SK-N-SH (cell line): ENCODE results near the gene PPP2R3B.

Experiments
- CTCF ChIP-seq: fragments of 200-600 bp; sonication (generic); IDR thresholded peaks from 2 replicates; pipeline ENCODE4 v1.6.1; 2017; ENCODE audit warnings: antibody characterized with exemption, mild to moderate bottlenecking, moderate library complexity
- EZH2phosphoT487 ChIP-seq: fragments of 200-600 bp; sonication (generic); IDR thresholded peaks from 2 replicates; pipeline ENCODE4 v1.6.1; 2017; ENCODE audit warnings: low read depth, mixed run types, mild to moderate bottlenecking, antibody characterized with exemption, moderate library complexity, borderline replicate concordance
- MXI1 ChIP-seq: IDR thresholded peaks from 2 replicates; pipeline ENCODE4 v1.6.1; 2012; ENCODE audit warnings: mild to moderate bottlenecking, low read depth, low read length, improper control_type of control experiment
- REST ChIP-seq: IDR thresholded peaks from 2 replicates; pipeline ENCODE4 v1.6.1; 2012; ENCODE audit warnings: mild to moderate bottlenecking, low read depth, low read length, moderate library complexity
- TCF12 ChIP-seq: IDR thresholded peaks from 2 replicates; pipeline ENCODE4 v1.4.0; 2012

GRCh38 chrX:336227-336626 lies 50.5 kb downstream of the PPP2R3B start:
- TF ChIP-seq REST (no peak), TCF12 (no peak), CTCF (no peak), EZH2phosphoT487 (no peak), MXI1 (no peak)
